OCI-LY1 (cell line): ENCODE measurements around the gene RAB3C.
"Not testable (repeated sequence)": the region's sequence is repeated elsewhere in the genome, so short reads cannot be mapped to it uniquely, and the experiment has no call there.

Experiments
- H2AFZ ChIP-seq: fragments of 200-600 bp; sonication (generic), shearing (Covaris generic); 2 replicates; pipeline ENCODE4 v1.6.0; 2014; ENCODE audit warnings: antibody characterized with exemption, mild to moderate bottlenecking, low read length
- H3F3A ChIP-seq: fragments of 200-600 bp; sonication (generic), shearing (Covaris generic); 2 replicates; pipeline ENCODE4 v1.6.0; 2014; ENCODE audit warnings: mild to moderate bottlenecking, antibody characterized with exemption, low read length, moderate library complexity; ENCODE audit not compliant: insufficient read depth
- H3K27ac ChIP-seq: fragments of 200-600 bp; sonication (generic); 2 replicates; pipeline ENCODE4 v1.5.1; 2014; ENCODE audit warnings: low read length, mixed run types, mild to moderate bottlenecking, low read depth; ENCODE audit not compliant: poor library complexity, severe bottlenecking
- H3K27me3 ChIP-seq: fragments of 200-600 bp; sonication (generic); 2 replicates; pipeline ENCODE4 v1.6.0; 2014; ENCODE audit warnings: antibody characterized with exemption, mild to moderate bottlenecking, low read length, moderate library complexity; ENCODE audit not compliant: insufficient read depth
- H3K36me3 ChIP-seq: fragments of 200-600 bp; sonication (generic); 2 replicates; pipeline ENCODE4 v1.6.1; 2014; ENCODE audit warnings: mild to moderate bottlenecking, antibody characterized with exemption, low read length, moderate library complexity, mixed read lengths; ENCODE audit not compliant: insufficient read depth
- H3K4me1 ChIP-seq: fragments of 200-600 bp; sonication (generic); 2 replicates; pipeline ENCODE4 v1.5.1; 2014; ENCODE audit warnings: mild to moderate bottlenecking, low read length, moderate library complexity; ENCODE audit not compliant: insufficient read depth, severe bottlenecking
- H3K4me2 ChIP-seq: fragments of 200-600 bp; sonication (generic), shearing (Covaris generic); 2 replicates; pipeline ENCODE4 v1.6.1; 2014; ENCODE audit warnings: low read length
- H3K4me3 ChIP-seq: fragments of 200-600 bp; sonication (generic); 2 replicates; pipeline ENCODE4 v1.5.1; 2014; ENCODE audit warnings: low read length, low read depth, mild to moderate bottlenecking, mixed read lengths; ENCODE audit not compliant: poor library complexity, severe bottlenecking
- H3K79me2 ChIP-seq: fragments of 200-600 bp; shearing (Covaris generic); 2 replicates; pipeline ENCODE4 v1.6.1; 2016; ENCODE audit warnings: mixed run types, low read length, mixed read lengths; ENCODE audit not compliant: insufficient read depth
- H3K9ac ChIP-seq: fragments of 200-600 bp; sonication (generic), shearing (Covaris generic); 2 replicates; pipeline ENCODE4 v1.6.1; 2014; ENCODE audit warnings: mild to moderate bottlenecking, low read length, mixed read lengths
- H3K9me2 ChIP-seq: fragments of 200-600 bp; sonication (generic), shearing (Covaris generic); 2 replicates; pipeline ENCODE4 v1.6.1; 2014; ENCODE audit warnings: low read depth, mild to moderate bottlenecking, low read length, mixed read lengths
- H3K9me3 ChIP-seq: fragments of 200-600 bp; shearing (Covaris generic); 2 replicates; pipeline ENCODE4 v1.6.1; 2014; ENCODE audit warnings: low read length, mixed read lengths
- H4K20me1 ChIP-seq: fragments of 200-600 bp; sonication (generic), shearing (Covaris generic); 2 replicates; pipeline ENCODE4 v1.6.0; 2016; ENCODE audit warnings: mild to moderate bottlenecking, low read length; ENCODE audit not compliant: insufficient read depth
- EZH2 ChIP-seq: fragments of 200-600 bp; sonication (generic), shearing (Covaris generic); IDR thresholded peaks from 2 replicates; pipeline ENCODE4 v1.8.0; 2017; ENCODE audit warnings: borderline replicate concordance, mixed run types, mild to moderate bottlenecking, antibody characterized with exemption, low read length, moderate library complexity, mixed read lengths
- TF ChIP-seq, protein P1 (sequence below): fragments of 200-600 bp; sonication (generic), shearing (Covaris generic); IDR thresholded peaks from 2 replicates; pipeline ENCODE4 v1.5.1; 2017; ENCODE audit warnings: mild to moderate bottlenecking, antibody characterized with exemption, low read length, moderate library complexity, mixed read lengths

The RAB3C gene

DNA sequence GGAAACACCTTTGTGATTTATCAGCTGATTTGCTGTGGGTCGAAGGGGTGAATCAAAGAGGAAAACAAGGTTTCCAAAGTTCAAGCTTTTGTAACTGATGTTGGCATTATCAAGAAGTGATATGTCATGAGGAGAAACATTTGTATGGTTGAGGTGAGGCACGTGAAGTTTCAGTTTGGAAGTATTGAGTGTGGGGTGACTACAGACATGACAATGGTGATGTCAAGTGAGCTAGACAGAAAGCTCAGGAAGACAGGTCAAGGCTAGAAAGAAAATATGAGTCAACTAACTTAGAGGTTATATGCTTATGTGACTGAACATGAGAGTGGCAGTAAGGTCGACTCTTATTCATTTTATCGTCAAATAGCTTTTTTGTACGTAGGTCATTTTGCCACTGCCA, 99.1 kb downstream of the RAB3C start:
- Histone ChIP-seq H3K9ac (no peak overlapping the region), H3K4me2 (no peak overlapping the region), H3K4me1 (no peaks in the 10 kb centered on the region), H3K27ac (no peak overlapping the region), H4K20me1 (no peaks in the 10 kb centered on the region), H3F3A (no peaks in the 10 kb centered on the region), H3K27me3 (no peaks in the 10 kb centered on the region), H2AFZ (no peak overlapping the region), H3K79me2 (no peaks in the 10 kb centered on the region), H3K9me2 (no peaks in the 10 kb centered on the region), H3K36me3 (no peaks in the 10 kb centered on the region), H3K9me3 (no peaks in the 10 kb centered on the region), H3K4me3 (no peak overlapping the region)
- no peak for TF ChIP-seq EZH2
- TF ChIP-seq, protein P1, sequence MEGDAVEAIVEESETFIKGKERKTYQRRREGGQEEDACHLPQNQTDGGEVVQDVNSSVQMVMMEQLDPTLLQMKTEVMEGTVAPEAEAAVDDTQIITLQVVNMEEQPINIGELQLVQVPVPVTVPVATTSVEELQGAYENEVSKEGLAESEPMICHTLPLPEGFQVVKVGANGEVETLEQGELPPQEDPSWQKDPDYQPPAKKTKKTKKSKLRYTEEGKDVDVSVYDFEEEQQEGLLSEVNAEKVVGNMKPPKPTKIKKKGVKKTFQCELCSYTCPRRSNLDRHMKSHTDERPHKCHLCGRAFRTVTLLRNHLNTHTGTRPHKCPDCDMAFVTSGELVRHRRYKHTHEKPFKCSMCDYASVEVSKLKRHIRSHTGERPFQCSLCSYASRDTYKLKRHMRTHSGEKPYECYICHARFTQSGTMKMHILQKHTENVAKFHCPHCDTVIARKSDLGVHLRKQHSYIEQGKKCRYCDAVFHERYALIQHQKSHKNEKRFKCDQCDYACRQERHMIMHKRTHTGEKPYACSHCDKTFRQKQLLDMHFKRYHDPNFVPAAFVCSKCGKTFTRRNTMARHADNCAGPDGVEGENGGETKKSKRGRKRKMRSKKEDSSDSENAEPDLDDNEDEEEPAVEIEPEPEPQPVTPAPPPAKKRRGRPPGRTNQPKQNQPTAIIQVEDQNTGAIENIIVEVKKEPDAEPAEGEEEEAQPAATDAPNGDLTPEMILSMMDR: no peak

DNA sequence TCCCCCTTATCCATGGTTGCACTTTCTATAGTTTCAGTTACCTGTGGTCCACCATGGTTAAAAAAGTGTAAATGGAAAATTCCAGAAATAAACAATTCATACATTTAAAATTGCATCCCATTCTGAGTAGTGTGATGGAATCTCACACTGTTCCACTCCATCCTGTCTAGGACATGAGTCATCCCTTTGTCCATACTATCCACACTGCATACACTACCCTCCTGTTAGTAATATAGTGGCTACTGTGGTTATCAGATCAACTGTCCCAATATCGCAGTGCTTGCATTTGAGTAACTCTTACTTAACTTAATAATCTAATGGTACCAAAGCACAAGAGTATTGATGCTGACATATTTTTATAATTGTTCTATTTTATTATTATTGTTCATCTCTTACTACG, 100.7 kb downstream of the RAB3C start:
- Histone ChIP-seq H3K9ac (no peak overlapping the region), H3K9me2 (no peaks in the 10 kb centered on the region), H3K27me3 (no peaks in the 10 kb centered on the region), H3F3A (no peaks in the 10 kb centered on the region), H2AFZ (no peak overlapping the region), H3K4me1 (no peaks in the 10 kb centered on the region), H3K9me3 (no peaks in the 10 kb centered on the region), H3K4me2 (no peak overlapping the region), H3K79me2 (no peaks in the 10 kb centered on the region), H4K20me1 (no peaks in the 10 kb centered on the region), H3K4me3 (no peak overlapping the region), H3K27ac (no peak overlapping the region), H3K36me3 (no peaks in the 10 kb centered on the region)
- no peak for TF ChIP-seq EZH2

DNA sequence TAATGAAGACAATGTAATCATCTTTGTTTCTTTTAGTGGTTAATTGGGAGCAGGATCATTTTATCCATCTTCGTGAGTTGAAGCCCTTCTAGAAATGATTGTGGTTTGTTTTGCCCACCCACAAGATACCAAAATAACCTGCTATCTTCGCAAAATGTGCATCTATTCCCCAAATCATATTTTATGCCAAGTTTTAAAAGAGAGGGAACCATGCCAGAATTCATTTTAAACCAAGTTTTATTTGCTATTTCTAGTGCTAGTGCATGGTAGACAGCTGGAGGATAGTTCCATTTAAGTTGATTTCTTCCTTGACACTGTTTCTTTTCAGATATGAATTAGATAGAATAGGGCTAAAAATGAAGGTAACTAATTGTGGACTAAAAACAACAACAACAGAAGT, 104.2 kb downstream of the RAB3C start:
- Histone ChIP-seq H4K20me1 (no peaks in the 10 kb centered on the region), H3K36me3 (no peaks in the 10 kb centered on the region), H3K27ac (no peak overlapping the region), H3K9ac (no peak overlapping the region), H3K4me2 (no peak overlapping the region), H3K4me1 (no peaks in the 10 kb centered on the region), H3F3A (no peaks in the 10 kb centered on the region), H3K79me2 (no peaks in the 10 kb centered on the region), H3K4me3 (no peak overlapping the region), H2AFZ (no peak overlapping the region), H3K27me3 (no peaks in the 10 kb centered on the region), H3K9me3 (no peaks in the 10 kb centered on the region), H3K9me2 (no peaks in the 10 kb centered on the region)
- TF ChIP-seq EZH2: no peak
- TF ChIP-seq, protein P1: no peak

DNA sequence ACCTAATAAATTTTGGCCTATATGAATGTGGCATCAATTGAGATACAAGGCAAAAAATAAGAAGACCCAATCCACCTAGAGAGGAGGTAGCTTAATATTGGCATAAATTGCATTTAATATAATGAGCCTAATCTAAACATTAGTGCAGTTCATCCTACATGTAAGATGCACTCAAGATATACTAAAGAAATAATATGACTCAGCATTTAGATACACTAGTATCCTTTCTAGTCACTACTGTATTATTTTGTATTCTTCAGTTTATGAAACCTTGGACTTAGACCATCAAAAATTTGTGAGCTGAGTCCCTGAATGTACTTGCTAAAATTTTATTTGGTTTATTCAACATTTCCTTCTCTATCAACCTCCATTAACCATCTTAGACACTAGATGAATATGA, 104.7 kb downstream of the RAB3C start:
- Histone ChIP-seq H3K9me2 (no peaks in the 10 kb centered on the region), H4K20me1 (no peaks in the 10 kb centered on the region), H3K79me2 (no peaks in the 10 kb centered on the region), H3K36me3 (no peaks in the 10 kb centered on the region), H3K4me3 (no peak overlapping the region), H3K27ac (no peak overlapping the region), H3K4me2 (no peak overlapping the region), H2AFZ (no peak overlapping the region), H3F3A (no peaks in the 10 kb centered on the region), H3K4me1 (no peaks in the 10 kb centered on the region), H3K9me3 (no peaks in the 10 kb centered on the region), H3K27me3 (no peaks in the 10 kb centered on the region), H3K9ac (no peak overlapping the region)
- no peak for TF ChIP-seq EZH2
- TF ChIP-seq, protein P1: no peak

DNA sequence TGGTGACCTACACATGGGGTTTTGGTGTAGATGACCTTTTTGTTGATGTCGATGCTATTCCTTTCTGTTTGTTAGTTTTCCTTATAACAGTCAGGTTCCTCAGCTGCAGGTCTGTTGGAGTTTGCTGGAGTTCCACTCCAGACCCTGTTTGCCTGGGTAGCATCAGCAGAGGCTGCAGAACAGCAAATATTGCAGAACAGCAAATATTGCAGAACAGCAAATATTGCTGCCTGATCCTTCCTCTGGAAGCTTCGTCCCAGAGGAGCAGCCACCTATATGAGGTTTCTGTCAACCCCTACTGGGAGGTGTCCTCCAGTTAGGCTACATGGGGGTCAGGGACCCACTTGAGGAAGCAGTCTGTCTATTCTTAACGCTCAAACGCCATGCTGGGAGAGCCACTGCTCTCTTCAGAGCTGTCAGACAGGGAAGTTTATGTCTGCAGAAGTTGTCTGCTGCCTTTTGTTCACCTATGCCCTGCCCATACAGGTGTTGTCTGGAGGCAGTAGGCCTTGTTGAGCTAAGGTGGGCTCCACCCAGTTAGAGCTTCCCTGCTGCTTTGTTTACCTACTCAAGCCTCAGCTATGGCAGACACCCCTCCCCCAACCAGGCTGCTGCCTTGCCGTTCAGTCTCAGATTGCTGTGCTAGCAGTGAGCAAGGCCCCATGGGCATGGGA, 116.3 kb downstream of the RAB3C start:
- not testable (repeated sequence) for H3K4me1 ChIP-seq, H2AFZ ChIP-seq, H3K9me3 ChIP-seq, H3K9ac ChIP-seq, H3K4me2 ChIP-seq, H4K20me1 ChIP-seq, H3F3A ChIP-seq, H3K79me2 ChIP-seq, H3K36me3 ChIP-seq, H3K4me3 ChIP-seq, H3K9me2 ChIP-seq, H3K27me3 ChIP-seq, H3K27ac ChIP-seq
